DOHH2 (cell line): ENCODE data around the gene USP6NL.

Experiments used
- EZH2phosphoT487 ChIP-seq: fragments of 200-600 bp; sonication (generic); IDR thresholded peaks from 2 replicates; pipeline ENCODE4 v1.6.1; 2017; ENCODE audit warnings: borderline replicate concordance, mild to moderate bottlenecking, antibody characterized with exemption, low read length, moderate library complexity, mixed read lengths
- TF ChIP-seq, protein P1 (sequence below): fragments of 200-600 bp; sonication (generic); IDR thresholded peaks from one replicate; pipeline ENCODE4 v1.5.1; 2014; ENCODE audit warnings: antibody characterized with exemption, mild to moderate bottlenecking, low read depth, low read length; ENCODE audit not compliant: poor library complexity, severe bottlenecking

DNA sequence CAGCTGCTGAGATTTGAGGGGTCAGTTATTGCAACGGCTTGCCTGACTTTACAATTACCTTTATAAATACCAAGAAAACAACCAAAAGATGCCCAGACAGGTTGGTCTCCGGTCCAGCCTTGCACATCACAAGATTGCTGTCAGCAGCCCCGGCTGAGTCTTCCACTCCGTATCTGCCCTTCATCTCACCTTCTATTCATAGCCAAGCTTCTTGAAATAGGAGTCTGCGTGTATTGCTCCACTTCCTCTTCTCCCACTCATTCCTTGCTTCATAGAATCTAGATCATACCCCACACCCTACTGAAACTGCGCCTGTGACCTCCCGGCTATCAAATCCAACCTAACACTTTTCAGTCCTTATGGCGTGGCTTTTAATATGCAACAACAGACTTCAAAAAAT is 31.1 kb upstream of the USP6NL start:
- TF ChIP-seq, protein P1, sequence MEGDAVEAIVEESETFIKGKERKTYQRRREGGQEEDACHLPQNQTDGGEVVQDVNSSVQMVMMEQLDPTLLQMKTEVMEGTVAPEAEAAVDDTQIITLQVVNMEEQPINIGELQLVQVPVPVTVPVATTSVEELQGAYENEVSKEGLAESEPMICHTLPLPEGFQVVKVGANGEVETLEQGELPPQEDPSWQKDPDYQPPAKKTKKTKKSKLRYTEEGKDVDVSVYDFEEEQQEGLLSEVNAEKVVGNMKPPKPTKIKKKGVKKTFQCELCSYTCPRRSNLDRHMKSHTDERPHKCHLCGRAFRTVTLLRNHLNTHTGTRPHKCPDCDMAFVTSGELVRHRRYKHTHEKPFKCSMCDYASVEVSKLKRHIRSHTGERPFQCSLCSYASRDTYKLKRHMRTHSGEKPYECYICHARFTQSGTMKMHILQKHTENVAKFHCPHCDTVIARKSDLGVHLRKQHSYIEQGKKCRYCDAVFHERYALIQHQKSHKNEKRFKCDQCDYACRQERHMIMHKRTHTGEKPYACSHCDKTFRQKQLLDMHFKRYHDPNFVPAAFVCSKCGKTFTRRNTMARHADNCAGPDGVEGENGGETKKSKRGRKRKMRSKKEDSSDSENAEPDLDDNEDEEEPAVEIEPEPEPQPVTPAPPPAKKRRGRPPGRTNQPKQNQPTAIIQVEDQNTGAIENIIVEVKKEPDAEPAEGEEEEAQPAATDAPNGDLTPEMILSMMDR, result no peak
- TF ChIP-seq EZH2phosphoT487, result no peak
